HPDE6-E6E7 (cell line): Measurements from ENCODE around the gene PRKAR1B.
"Not testable (repeated sequence)": the region's sequence is repeated elsewhere in the genome, so short reads cannot be mapped to it uniquely, and the experiment has no call there.

Experiments
- DNase-seq: peaks from one replicate; pipeline ENCODE4 v3.0.0; 2011; ENCODE audit warnings: missing footprints; ENCODE audit errors: extremely low spot score

PRKAR1B gene

GRCh38 chr7:644381-645305, 82.4 kb downstream of the PRKAR1B start:
- DNase-seq, result no peak

- no peak for DNase-seq
These were observed 85.1 kb downstream of the PRKAR1B start for GRCh38 chr7:641966-642365.

GRCh38 chr7:641269-641671, 85.8 kb downstream of the PRKAR1B start:
- no peak for DNase-seq

- no peak for DNase-seq
These were observed 88.6 kb downstream of the PRKAR1B start for GRCh38 chr7:638256-639011.

GRCh38 chr7:637826-638225, 89.3 kb downstream of the PRKAR1B start:
- DNase-seq, result no peak

- DNase-seq, result no peak
These were observed 90.7 kb downstream of the PRKAR1B start for GRCh38 chr7:636396-636795.

- not testable (repeated sequence) for DNase-seq
These were observed 91.2 kb downstream of the PRKAR1B start for GRCh38 chr7:635687-636382.

- DNase-seq, result no peak
These were observed 91.9 kb downstream of the PRKAR1B start for GRCh38 chr7:635227-635626.

- DNase-seq, result no peak
These were observed 93.6 kb downstream of the PRKAR1B start for GRCh38 chr7:633381-634018.

GRCh38 chr7:632831-633210, 94.3 kb downstream of the PRKAR1B start:
- DNase-seq, result no peak

GRCh38 chr7:631964-632830, 94.9 kb downstream of the PRKAR1B start:
- DNase-seq, result no peak

- no peak for DNase-seq
These were observed 95.8 kb downstream of the PRKAR1B start for GRCh38 chr7:631291-631711.

- no peak for DNase-seq
These were observed 96.5 kb downstream of the PRKAR1B start for GRCh38 chr7:630539-630938.

GRCh38 chr7:630111-630511, 97.0 kb downstream of the PRKAR1B start:
- no peak for DNase-seq

GRCh38 chr7:628826-629225, 98.3 kb downstream of the PRKAR1B start:
- no peak for DNase-seq

- no peak for DNase-seq
These were observed 98.7 kb downstream of the PRKAR1B start for GRCh38 chr7:628402-628763.

- no peak for DNase-seq
These were observed 99.2 kb downstream of the PRKAR1B start for GRCh38 chr7:627661-628401.

GRCh38 chr7:625376-625971, 101.6 kb downstream of the PRKAR1B start:
- DNase-seq, result no peak

- DNase-seq, result no peak
These were observed 103.6 kb downstream of the PRKAR1B start for GRCh38 chr7:623464-623863.
